ENCODE data around the gene SHROOM3.

Gene SHROOM3

DNA sequence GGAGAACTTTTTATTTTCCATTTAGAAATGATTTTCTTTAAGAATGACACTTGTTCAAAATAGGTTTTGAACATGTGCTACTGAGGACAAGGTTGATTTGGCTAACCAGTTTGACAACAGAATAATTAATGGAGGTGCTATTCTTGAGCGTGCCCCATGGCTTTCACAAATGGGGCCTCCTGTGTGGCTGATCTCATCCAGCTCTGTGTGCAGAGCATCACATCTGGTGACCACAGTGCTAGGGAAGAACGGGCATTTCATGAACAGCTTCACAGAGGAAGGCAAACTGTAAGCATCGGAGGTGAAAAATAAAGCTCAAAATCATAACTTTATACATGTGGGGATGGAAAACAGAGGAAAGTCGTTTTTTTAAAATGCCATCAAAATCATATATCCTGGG, 314.3 kb downstream of the SHROOM3 start:
- H3K27ac ChIP-seq, result no peak overlapping the region
- TF ChIP-seq, protein P1, sequence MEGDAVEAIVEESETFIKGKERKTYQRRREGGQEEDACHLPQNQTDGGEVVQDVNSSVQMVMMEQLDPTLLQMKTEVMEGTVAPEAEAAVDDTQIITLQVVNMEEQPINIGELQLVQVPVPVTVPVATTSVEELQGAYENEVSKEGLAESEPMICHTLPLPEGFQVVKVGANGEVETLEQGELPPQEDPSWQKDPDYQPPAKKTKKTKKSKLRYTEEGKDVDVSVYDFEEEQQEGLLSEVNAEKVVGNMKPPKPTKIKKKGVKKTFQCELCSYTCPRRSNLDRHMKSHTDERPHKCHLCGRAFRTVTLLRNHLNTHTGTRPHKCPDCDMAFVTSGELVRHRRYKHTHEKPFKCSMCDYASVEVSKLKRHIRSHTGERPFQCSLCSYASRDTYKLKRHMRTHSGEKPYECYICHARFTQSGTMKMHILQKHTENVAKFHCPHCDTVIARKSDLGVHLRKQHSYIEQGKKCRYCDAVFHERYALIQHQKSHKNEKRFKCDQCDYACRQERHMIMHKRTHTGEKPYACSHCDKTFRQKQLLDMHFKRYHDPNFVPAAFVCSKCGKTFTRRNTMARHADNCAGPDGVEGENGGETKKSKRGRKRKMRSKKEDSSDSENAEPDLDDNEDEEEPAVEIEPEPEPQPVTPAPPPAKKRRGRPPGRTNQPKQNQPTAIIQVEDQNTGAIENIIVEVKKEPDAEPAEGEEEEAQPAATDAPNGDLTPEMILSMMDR (IDR thresholded peaks at IDR 0.05), result no peak
- no peak for TF ChIP-seq ZFX (IDR thresholded peaks at IDR 0.05; ENCODE audit: borderline replicate concordance)

DNA sequence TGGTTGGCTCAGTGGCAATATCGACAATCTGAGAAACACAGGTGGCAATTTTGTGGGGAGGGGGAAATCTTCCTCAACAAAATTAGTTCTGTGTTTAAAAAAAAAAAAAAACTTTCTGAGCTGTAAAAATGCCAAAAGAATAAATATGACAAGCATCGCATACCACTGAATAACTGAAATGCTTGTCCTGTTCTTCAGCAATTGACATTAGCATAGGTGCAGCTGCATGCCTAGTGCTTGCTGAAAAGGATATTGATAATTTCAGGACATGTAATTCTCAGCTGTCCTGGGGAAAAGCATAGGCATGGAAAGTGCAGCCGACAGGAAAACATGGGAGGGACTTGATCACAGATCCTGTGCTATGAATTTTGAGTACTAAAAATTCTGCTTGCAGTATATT, 315.7 kb downstream of the SHROOM3 start:
- H3K27ac ChIP-seq, result no peak overlapping the region

GRCh38 chr4:76751612-76752343, 316.7 kb downstream of the SHROOM3 start:
- TF ChIP-seq, protein P1 (IDR thresholded peaks at IDR 0.05), result no peak
- no peak for TF ChIP-seq ZFX (IDR thresholded peaks at IDR 0.05; ENCODE audit: borderline replicate concordance)

More for the DNA sequence above, 315.7 kb downstream of the SHROOM3 start:
- TF ChIP-seq, protein P1 (IDR thresholded peaks at IDR 0.05), result no peak

GRCh38 chr4:76752861-76753501, 318.0 kb downstream of the SHROOM3 start:
- TF ChIP-seq, protein P1 (IDR thresholded peaks at IDR 0.05), result no peak
- no peak for TF ChIP-seq ZFX (IDR thresholded peaks at IDR 0.05; ENCODE audit: borderline replicate concordance)
- H3K27ac ChIP-seq, result no peak overlapping the region

More at GRCh38 chr4:76751612-76752343, 316.7 kb downstream of the SHROOM3 start:
- no peak overlapping the region for H3K27ac ChIP-seq

DNA sequence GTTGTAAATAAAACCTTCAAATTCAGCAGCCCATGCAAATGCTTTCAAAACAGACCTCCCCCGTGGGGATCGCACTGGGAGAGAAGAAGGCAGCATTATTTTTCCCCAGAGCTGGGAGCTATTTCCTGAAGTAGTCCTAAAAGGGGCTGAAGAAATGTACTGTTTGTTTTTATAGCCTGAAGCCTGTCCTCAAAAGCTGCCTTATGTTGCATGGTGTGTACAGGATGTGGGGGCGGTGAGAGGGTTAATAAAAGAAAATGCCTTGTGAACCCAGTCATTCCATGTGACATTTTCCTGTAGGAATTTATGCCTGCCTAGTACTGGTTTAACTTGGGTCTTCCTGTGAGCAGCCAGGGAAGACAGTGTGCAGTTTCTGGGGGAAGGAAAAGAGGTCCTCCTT, 318.8 kb downstream of the SHROOM3 start:
- H3K27ac ChIP-seq, result no peak overlapping the region
- no peak for TF ChIP-seq ZFX (IDR thresholded peaks at IDR 0.05; ENCODE audit: borderline replicate concordance)
- TF ChIP-seq, protein P1 (IDR thresholded peaks at IDR 0.05), result no peak

- no peak overlapping the region for H3K27ac ChIP-seq
- TF ChIP-seq ZFX (IDR thresholded peaks at IDR 0.05; ENCODE audit: borderline replicate concordance), result no peak
- TF ChIP-seq, protein P1 (IDR thresholded peaks at IDR 0.05), result no peak
Measured at GRCh38 chr4:76754439-76754838, 319.4 kb downstream of the SHROOM3 start.

DNA sequence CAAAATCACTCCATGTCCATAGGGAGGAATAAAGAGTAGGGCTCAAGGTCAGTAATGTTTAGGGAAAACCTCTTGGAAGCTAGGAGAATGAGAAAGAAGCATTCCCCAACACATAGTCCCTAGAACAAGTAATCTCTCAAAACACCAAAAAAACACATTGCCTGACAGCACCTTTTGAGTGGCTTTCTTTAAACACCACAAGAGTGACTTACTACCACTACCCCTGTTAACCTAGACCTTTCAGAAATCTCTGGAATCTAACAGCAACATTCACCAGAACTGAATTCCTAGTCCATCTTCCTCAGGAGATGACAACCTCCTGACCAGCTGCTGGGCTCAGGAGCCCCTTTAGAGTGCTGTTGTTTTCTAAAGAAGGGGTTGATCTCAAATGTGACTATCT, 320.7 kb downstream of the SHROOM3 start:
- no peak overlapping the region for H3K27ac ChIP-seq
- no peak for TF ChIP-seq ZFX (IDR thresholded peaks at IDR 0.05; ENCODE audit: borderline replicate concordance)
- TF ChIP-seq, protein P1 (IDR thresholded peaks at IDR 0.05), result no peak
